OCI-M2 (cell line): ENCODE results near the gene DDX46.
"Not testable (repeated sequence)": the region's sequence is repeated elsewhere in the genome, so short reads cannot be mapped to it uniquely, and the experiment has no call there.

Experiments used
- DNase-seq: peaks from one replicate; lab custom pipeline; 2025; ENCODE audit not compliant: unreplicated experiment; lab: John Stamatoyannopoulos, UW

Gene DDX46, protein sequence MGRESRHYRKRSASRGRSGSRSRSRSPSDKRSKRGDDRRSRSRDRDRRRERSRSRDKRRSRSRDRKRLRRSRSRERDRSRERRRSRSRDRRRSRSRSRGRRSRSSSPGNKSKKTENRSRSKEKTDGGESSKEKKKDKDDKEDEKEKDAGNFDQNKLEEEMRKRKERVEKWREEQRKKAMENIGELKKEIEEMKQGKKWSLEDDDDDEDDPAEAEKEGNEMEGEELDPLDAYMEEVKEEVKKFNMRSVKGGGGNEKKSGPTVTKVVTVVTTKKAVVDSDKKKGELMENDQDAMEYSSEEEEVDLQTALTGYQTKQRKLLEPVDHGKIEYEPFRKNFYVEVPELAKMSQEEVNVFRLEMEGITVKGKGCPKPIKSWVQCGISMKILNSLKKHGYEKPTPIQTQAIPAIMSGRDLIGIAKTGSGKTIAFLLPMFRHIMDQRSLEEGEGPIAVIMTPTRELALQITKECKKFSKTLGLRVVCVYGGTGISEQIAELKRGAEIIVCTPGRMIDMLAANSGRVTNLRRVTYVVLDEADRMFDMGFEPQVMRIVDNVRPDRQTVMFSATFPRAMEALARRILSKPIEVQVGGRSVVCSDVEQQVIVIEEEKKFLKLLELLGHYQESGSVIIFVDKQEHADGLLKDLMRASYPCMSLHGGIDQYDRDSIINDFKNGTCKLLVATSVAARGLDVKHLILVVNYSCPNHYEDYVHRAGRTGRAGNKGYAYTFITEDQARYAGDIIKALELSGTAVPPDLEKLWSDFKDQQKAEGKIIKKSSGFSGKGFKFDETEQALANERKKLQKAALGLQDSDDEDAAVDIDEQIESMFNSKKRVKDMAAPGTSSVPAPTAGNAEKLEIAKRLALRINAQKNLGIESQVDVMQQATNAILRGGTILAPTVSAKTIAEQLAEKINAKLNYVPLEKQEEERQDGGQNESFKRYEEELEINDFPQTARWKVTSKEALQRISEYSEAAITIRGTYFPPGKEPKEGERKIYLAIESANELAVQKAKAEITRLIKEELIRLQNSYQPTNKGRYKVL

DNA sequence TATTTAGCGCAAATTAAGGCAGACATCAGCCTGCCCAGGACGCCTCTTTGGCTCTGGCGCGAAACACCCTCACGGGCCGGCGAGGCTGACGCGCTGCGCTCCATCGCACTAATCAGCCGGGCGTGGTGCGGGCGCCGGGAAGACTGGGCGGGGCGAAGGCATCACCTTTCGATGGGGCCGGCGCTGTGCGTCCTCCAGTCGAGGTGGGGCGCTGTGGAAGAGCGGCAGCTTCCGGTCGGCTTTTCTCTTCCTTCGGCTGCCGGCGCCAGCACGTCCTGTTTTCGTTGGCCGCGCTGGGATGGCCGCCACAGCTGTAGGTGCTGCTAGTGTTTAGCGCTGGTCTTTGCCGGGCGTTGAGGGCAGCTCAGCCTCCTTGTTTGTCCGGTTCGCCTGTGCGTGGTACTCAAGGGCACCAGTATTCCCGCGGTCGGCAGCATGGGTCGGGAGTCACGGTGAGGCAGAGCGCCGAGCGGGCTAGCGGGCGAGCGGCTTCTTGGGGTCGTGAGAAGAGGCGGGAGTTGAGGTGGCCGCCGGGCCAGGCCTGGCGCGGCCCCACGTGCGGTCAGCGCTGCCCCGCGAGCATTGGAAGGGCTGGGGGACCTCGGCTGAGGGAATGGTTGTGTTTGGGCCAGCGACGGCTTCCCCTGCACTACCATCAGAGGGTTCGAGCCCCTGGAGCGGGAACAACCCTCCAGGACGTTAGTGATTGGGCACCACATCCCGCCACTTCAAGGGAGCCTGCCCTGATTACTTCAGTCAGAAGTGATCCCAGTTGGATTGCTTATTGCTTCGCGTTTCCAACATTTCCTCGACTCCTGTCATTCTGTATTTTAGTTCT, at the start of gene DDX46:
TSS of gene DDX46 (plus strand) at position 276 of the 838 bp plus-strand sequence. CDS start at position 436, 160 bp downstream.
- DNase-seq = peak; percentile 63

DNA sequence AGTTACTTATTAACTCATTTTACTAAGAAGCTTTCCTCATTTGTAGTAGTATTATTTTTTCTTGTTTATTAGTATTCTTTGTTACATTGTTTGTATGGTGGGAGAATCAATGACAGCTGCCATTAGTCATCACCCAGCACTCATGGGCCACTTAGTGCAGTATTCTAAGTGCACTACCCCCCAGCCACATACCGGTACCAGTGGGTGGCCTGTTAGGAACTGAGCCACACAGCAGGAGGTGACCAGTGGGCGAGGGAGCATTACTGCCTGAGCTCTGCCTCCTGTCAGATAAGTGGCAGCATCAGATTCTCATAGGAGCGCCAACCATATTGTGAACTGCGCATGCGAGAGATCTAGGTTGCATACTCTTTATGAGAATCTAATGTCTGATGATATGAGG, 44.5 kb upstream of the DDX46 start:
- DNase-seq = no peak

DNA sequence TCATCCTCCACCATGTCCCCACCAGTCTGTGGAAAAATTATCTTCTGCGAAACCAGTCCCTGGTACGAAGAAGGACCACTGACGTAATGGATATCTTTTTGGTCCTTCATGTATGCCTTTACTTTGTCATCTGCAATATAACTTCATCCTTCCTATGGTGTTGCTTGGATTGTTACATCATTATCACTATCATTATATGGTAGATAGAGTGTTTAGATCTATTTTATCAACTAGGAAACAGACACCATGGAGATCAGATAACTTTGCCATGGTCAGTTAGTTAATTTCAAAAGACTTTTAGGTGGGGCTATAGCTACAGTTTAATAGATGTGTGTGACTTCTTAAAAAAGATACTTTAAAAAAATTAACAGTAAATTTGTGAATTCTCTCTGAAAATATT, 44.0 kb upstream of the DDX46 start:
- no peak for DNase-seq

DNA sequence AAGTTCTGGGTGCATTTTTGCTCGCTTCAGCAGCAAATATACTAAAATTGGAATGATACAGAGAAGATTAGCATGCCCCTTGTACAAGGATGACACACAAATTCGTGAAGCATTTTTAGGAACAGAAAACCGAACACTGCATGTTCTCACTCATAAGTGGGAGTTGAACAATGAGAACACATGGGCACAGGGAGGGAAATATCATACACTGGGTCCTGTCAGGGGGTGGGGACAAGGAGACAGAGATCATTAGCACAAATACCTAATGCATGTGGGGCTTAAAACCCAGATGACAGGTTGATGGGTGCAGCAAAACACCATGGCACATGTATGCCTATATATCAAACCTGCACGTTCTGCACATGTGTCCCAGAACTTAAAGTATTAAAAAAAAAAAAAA, 43.1 kb upstream of the DDX46 start:
- DNase-seq = not testable (repeated sequence)

DNA sequence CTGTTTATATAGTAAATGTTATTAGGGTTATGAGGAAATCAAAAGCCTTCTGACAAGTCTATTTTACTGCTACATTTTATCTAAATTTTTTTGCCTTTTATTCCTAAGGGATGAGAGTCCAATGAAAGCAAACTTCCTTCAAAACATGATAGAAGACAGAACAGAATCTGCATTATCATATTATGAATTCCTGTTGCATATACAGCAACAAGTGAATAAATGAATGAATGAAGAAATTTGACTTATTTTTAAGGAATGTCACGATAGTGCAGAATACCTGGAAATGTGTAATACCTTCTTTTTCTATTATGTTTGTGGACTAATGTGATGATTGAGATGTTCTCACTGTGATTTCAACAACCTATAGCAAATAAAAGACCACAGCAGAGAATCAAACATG, 33.7 kb upstream of the DDX46 start:
- no peak for DNase-seq

DNA sequence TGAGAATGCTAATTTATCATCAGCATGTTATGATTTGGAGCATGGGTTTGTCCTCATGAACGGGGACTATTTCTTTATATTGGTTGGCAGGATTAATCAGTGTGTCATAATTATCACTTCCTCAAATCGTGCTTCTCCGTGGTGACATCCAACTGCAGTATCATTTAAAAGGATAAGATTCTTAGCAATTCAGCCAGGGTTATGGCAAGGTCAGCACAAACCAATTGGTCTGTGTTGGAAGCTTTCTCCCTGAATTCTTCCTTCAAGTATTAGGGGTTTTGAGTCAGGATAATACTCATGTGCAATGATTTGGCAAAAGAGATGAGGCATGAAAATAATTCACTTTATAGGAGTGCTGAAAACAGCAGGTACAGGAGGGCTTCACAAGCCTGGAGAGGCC, 25.8 kb upstream of the DDX46 start:
- no peak for DNase-seq

DNA sequence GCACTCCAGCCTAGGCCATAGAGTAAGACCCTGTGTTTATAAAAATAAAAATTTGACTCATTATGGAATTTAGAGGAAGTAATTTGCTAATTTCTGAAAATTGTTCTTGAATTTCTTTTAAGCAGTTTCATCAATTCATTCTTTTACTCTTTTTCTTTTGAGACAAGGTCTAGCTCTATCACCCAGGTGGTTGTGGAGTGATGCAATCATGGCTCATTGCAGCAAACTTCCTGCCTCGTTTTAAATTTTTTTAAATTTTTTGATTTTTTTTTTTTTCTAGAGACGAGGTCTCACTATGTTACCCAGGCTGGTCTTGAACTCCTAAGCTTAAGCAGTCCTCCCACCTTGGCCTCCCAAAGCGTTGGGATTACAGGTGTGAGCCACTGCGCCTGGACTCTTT, 23.3 kb upstream of the DDX46 start:
- DNase-seq = no peak

DNA sequence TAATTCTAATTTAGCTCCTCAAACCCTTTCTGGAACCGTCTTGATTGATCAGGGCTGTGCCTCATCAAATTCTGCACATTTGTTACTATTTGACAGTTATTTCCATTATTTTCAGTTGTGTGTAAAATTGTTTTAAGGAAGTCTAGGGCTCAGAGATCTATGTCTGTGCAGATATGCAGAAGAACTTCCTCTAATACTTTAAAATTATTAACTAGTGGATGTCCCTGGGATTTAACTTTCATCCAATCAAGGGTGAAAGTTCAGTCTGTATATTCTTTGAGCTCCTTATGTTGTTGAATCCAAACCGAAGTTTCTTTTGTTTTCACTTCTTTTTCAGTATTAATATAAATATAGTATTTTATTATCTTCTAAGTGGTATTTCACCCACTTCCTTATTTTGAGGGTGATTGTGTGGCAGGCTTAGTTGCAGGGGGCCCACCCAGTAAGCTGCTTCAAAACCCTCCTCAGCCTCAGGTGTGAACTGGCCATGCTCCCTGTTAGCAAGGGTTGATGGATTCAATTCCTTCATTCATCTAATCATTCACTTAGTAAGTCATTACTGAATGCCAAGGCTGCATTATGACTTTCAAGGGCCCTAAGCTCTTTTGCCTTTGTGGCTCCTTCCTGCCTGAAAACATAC, 22.3 kb upstream of the DDX46 start:
- DNase-seq = no peak

DNA sequence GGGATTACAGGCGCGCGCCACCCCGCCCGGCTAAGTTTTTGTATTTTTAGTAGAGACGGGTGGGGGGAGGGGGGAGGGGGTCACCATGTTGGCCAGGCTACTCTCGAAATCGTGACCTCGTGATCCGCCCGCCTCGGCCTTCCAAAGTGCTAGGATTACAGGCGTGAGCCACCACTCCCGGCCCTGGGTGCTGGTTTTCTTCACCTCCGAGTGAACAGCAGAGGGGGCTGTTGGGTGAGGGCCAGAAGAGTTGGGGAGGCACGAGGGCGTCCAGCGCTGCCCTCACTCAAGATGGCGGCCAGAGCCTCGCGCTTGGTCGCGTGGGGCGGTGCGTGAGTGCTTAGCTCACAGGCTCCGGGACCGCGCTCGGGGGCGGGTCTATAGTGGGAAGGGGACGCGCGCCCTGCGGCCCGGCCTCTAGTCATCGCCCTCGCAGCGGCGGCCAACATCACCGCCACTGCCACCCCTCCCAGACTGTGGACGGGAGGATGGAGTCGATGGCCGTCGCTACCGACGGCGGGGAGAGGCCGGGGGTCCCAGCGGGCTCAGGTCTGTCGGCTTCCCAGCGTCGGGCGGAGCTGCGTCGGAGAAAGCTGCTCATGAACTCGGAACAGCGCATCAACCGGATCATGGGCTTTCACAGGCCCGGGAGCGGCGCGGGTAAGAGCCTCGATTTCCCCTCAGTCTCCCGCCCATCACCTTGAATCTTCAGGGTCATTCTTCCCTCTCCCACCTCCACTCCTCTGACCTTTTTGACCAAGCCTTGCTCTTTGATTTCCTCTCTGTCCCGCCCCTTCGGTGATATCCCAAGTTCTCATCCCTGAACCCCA, 20.2 kb upstream of the DDX46 start, which contains the start of gene CAMLG:
TSS of gene CAMLG (plus strand) at position 416 of the 830 bp plus-strand sequence. CDS start at position 489, 73 bp downstream.
- peak; percentile 44 for DNase-seq

DNA sequence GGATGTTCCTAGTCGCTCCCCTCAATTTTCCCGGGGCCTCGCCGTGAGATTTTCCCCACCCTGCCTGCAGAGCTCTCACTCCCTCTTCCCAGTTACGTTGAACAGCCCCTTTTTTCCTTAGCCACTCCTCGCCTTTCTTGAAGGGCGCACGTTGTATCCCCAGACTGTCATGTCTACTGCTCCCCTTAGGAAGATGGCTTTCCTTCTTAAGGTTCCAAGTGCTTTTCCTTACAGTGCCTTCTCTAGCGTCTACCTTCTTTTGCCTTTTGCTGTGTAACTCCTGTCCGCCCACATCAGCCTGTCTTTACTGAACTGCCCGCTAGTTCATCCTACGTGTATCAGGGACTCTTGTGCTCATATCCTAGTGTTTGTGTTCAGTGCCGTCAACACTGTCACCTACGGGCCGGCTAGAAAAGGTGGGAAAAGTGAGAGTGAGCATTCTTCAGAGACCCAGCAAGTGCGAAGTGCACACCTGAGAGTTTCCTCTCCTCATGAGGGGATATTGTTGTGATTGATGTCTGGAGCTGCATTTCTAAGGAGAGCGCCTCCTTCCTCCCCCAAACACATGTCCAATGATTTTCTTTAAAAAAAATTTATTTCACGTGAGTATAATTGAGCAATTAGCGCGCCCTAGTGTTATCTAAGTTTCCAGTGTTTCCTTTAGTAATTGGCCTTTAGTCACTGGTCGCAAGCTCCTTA, 19.5 kb upstream of the DDX46 start:
- DNase-seq = no peak

DNA sequence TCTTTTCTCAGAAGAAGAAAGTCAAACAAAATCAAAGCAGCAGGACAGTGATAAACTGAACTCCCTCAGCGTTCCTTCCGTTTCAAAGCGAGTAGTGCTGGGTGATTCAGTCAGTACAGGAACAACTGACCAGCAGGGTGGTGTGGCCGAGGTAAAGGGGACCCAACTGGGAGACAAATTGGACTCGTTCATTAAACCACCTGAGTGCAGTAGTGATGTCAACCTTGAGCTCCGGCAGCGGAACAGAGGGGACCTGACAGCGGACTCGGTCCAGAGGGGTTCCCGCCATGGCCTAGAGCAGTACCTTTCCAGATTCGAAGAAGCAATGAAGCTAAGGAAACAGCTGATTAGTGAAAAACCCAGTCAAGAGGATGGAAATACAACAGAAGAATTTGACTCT, 17.5 kb upstream of the DDX46 start:
- no peak for DNase-seq

DNA sequence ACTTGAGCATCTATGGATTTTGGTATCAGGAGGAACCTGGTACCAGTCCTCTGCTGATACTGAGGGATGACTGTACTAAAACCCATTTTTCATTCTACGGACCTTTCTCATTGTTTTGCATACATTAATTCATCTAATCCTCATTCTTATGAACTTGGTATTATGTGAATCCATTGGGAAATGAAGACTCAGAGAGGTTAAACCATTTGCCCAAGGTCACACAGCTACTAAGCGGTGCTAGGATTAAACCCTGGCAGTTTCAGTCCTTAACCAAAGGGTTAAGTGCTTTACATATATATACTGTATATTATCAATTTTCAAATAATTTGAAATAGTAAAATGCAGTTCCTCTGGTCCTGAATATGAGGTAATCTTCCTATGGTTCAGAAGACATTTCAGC, 16.4 kb upstream of the DDX46 start:
- DNase-seq = no peak

DNA sequence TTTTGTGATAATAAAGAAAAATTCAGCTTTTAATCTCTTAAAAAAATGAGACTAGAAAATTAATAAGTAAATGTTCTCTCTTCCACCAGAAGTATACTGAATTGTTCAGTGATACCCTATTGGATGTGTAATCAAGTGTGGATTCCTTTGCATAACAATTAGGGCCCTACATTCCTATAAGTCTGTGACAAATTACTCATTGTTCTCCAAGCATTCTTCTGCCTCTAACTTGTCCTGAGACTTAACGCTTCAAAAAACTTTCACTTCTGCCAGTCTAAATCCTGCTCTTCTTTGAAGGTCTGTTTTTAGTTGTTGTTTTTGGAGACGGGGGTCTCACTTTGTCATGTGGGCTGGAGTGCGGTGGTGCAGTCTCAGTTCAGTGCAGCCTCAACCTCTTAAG, 9.2 kb upstream of the DDX46 start:
- no peak for DNase-seq

DNA sequence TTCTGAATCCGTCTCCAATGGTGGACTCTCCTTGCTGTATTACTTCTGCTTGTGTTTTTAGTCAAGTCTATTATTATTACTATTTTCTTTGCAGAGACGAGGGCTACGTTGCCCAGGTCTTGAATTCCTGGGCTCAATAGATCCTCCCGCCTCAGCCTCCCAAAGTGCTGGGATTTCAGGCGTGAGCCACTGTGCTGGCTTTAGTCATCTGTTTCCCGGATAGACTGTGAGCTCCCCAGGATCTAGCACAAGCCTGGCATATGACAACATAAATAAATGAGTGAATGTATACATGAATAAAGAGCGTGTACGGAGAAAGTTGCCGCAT, 439 bp upstream of the DDX46 start:
- DNase-seq = no peak

DNA sequence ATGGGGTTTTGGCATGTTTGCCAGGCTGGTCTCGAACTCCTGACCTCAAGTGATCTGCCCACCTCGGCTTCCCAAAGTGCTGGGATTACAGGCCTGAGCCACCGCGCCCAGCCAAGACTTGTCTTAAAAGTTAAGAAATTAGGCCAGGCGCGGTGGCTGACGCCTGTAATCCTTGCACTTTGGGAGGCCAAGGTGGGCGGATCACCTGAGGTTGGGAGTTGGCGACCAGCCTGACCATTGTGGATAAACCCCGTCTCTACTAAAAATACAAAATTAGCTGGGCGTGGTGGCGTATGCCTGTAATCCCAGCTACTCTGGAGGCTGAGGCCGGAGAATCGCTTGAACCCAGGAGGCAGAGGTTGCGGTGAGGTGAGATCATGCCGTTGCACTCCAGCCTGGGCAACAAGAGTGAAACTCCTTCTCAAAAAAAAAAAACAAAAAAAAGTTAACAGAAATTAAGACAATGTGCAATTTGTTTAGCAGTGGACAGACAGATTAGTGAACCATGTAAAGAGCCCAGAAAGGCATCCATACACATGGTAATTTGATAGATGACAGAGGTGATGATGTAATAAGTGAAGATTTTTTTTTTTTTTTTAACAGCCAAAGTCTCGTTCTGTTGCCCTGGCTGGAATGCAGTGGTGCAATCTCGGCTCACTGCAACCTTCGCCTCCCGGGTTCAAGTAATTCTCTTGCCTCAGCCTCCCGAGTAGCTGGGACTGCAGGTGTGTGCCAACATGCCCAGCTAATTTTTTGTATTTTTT, 9.1 kb downstream of the DDX46 start:
- DNase-seq = not testable (repeated sequence)

DNA sequence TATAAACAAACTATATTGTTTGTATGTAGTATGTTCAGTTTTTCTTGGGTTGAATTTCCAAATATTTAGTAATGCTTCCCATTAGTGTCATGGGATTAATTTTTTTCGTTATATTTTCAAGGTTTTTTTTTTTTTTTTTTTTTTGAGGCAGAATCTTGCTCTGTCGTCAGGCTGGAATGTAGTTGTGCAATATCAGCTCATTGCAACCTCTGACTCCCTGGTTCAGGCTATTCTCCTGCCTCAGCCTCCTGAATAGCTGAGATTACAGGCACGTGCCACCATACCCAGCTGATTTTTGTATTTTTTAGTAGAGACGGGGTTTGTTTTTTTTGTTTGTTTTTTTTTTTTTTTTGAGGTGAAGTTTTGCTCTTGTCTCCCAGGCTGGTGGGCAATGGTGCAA, 10.6 kb downstream of the DDX46 start:
- DNase-seq = no peak

DNA sequence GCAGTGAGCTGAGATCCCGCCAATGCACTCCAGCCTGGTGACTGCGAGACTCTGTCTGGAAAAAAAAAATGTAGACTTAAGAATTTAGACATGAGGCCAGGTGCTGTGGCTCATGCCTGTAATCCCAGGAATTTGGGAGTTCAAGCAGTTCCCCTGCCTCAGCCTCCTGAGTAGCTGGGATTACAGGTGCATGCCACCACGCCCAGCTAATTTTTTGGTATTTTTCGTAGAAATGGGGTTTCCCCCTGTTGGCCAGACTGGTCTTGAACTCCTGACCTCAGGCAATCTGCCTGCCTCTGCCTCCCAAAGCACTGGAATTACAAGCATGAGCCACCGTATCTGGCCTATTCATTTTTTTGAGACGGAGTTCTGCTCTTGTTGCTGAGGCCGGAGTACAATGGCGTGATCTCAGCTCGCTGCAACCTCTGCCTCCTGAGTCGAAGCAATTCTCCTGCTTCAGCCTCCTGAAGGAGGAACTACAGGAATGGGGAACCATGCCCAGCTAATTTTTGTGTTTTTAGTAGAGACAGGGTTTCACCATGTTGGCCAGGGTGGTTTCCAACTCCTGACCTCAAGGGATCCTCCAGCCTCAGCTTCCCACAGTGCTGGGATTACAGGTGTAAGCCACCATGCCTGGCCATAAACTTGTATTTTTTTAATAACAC, 14.0 kb downstream of the DDX46 start:
- DNase-seq = no peak

DNA sequence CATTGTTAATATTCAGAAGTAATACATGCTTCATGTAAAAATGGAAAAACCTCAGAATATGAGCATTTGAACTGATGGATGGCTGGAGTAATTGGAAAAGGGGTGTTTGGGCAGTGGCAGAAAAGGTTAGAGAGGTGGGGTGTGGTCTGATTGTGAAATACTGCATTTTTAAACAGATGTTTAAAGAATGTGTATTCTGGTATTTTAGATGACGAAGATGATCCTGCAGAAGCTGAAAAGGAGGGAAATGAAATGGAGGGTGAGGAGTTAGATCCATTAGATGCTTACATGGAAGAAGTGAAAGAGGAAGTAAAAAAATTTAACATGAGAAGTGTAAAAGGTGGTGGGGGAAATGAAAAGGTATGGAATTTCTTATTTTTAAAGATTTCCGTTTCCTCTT, 18.8 kb downstream of the DDX46 start:
- DNase-seq = no peak
